ENCODE results near the gene PCGF1.

Gene PCGF1

GRCh38 chr2:74536166-74536950 is 28.9 kb upstream of the PCGF1 start:
- no peak for DNase-seq (ENCODE audit: low spot score)

GRCh38 chr2:74535440-74535965 is 28.0 kb upstream of the PCGF1 start:
- DNase-seq (ENCODE audit: low spot score) = no peak

- DNase-seq (ENCODE audit: low spot score) = no peak
Measured at GRCh38 chr2:74534411-74534810, 26.9 kb upstream of the PCGF1 start.

GRCh38 chr2:74533464-74533863 is 26.0 kb upstream of the PCGF1 start:
- no peak for DNase-seq (ENCODE audit: low spot score)

GRCh38 chr2:74532222-74532621 is 24.7 kb upstream of the PCGF1 start:
- DNase-seq (ENCODE audit: low spot score) = peak; percentile 50

GRCh38 chr2:74531666-74532065 is 24.2 kb upstream of the PCGF1 start:
- no peak for DNase-seq (ENCODE audit: low spot score)

- DNase-seq (ENCODE audit: low spot score) = peak; percentile 68
Measured at GRCh38 chr2:74530239-74531187, 23.0 kb upstream of the PCGF1 start.

GRCh38 chr2:74529357-74530238 is 22.1 kb upstream of the PCGF1 start, which contains the start of the genes AUP1 and HTRA2:
AUP1 (minus strand) TSS chr2:74529706; CDS start chr2:74529629, 77 bp downstream.
HTRA2 (plus strand) TSS chr2:74529933; CDS start chr2:74530007, 74 bp downstream.
- DNase-seq (ENCODE audit: low spot score) = peak; percentile 99

GRCh38 chr2:74528600-74529356 is 21.3 kb upstream of the PCGF1 start:
- DNase-seq (ENCODE audit: low spot score) = no peak

GRCh38 chr2:74527741-74528140 is 20.2 kb upstream of the PCGF1 start:
- DNase-seq (ENCODE audit: low spot score) = no peak

GRCh38 chr2:74526649-74527230 is 19.2 kb upstream of the PCGF1 start:
- DNase-seq (ENCODE audit: low spot score) = no peak

- no peak for DNase-seq (ENCODE audit: low spot score)
Measured at GRCh38 chr2:74525717-74526648, 18.5 kb upstream of the PCGF1 start, which contains the start of gene DQX1. DQX1 (minus strand) TSS chr2:74526231; CDS start chr2:74525729, 502 bp downstream.

GRCh38 chr2:74524955-74525716 is 17.6 kb upstream of the PCGF1 start:
- DNase-seq (ENCODE audit: low spot score) = no peak

- DNase-seq (ENCODE audit: low spot score) = no peak
Measured at GRCh38 chr2:74524005-74524404, 16.5 kb upstream of the PCGF1 start.

- DNase-seq (ENCODE audit: low spot score) = no peak
Measured at GRCh38 chr2:74522516-74522915, 15.0 kb upstream of the PCGF1 start.

GRCh38 chr2:74516650-74517049 is 9.2 kb upstream of the PCGF1 start:
- no peak for DNase-seq (ENCODE audit: low spot score)

- DNase-seq (ENCODE audit: low spot score) = peak; percentile 86
Measured at GRCh38 chr2:74515981-74516633, 8.6 kb upstream of the PCGF1 start.

Measured in GM03348 (cell line).